Left ventricle myocardium superior (tissue), 1 donor: ENCODE results near the gene NDUFS4. TPM values are rescaled to one million over a fixed set of nuclear protein-coding genes. Genes with fewer than 3 reads are reported as not detected.
A peak's percentile ranks its signal among the peaks of the same experiment; 100 is the strongest.
"Not testable (repeated sequence)": the region's sequence is repeated elsewhere in the genome, so short reads cannot be mapped to it uniquely, and the experiment has no call there.

ENCODE experiments used
- ATAC-seq: fragments of 200-7000 bp; cut with Tn5 transposase; one replicate; pipeline ENCODE4 v1.9.1; 2020; ENCODE audit warnings: mild to moderate bottlenecking, moderate library complexity
- DNase-seq: peaks from one replicate; pipeline ENCODE4 v3.0.0-alpha.2; 2020
- intact Hi-C: fragments of 100-400 bp; cut with micrococcal nuclease; formaldehyde crosslinking; loops from one replicate; pipeline ENCODE4 v1.11.0; 2022
- total RNA-seq: library from RNA; stranded (reverse); fragmentation: NEBNext Ultra II Directional; extraction: Animal tissue kit (Norgen Biotek cat#: 25700); gene quantifications from one replicate; pipeline ENCODE4 v1.2.1, GENCODE V29; 2021
- donor health status: DM: no; HTN: yes; CAD: no; lungs with severe emphysema.

The NDUFS4 gene
- total RNA-seq, 1 donor from 2014 or later, result 212 TPM

DNA sequence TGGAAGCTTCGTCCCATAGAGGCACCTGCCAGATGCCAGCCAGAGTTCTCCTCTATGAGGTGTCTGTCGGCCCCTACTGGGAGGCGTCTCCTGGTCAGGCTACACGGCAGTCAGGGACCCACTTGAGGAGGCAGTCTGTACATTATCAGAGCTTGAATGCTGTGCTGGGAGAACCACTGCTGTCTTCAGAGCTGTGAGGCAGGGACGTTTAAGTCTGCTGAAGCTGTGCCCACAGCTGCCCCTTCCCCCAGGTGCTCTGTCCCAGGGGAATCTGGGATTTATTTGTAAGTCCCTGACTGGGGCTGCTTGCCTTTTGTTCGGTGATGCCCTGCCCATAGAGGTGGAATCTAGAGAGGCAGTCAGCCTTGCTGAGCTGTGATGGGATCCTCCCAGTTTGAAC lies 70.8 kb downstream of the NDUFS4 start:
- intact Hi-C loops, result no loop called here
- no peak for DNase-seq
- no peak for ATAC-seq

DNA sequence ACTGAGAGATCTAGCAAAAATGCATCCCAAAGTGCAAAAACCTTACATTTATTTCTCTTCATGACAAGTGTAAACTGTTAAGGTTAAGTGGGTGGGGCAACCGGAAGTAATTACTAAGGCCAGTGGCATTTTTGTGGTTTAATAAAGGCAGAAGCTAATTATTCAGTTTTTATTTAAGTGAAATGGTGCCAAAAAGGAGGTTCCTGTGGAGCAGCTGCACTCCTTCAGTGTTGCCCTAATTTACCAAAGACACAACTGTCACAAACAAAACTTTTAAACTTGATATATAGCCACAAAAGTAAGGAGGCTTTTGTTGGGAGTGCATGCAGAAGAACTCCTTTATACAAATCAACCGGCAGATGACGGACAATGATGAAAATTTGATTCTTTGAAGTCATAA lies 81.6 kb downstream of the NDUFS4 start:
- intact Hi-C loops, result no loop called here
- no peak for ATAC-seq

DNA sequence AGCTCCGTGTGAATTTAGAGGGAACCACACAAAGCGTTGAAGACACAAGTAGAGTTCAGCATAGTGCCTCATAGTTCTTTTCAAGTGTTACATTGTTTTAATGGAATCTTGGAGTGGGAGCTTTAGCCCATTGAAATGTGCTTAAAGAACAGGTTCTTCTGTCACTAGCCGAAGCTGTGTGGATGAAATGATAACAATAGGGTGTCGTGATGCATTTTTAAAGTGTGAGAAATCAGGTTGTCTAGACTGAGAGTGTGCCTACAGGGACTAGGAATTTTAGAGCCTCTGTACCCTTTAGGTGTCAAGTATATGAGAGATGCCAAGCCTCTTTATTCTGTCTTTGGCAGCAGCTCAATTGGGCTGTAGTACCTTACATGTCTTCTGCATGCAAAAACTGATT lies 83.0 kb downstream of the NDUFS4 start:
- DNase-seq (no peak), ATAC-seq (peak; percentile 91)
- intact Hi-C loops, result no loop called here

More for the DNA sequence above, 81.6 kb downstream of the NDUFS4 start:
- DNase-seq, result no peak

DNA sequence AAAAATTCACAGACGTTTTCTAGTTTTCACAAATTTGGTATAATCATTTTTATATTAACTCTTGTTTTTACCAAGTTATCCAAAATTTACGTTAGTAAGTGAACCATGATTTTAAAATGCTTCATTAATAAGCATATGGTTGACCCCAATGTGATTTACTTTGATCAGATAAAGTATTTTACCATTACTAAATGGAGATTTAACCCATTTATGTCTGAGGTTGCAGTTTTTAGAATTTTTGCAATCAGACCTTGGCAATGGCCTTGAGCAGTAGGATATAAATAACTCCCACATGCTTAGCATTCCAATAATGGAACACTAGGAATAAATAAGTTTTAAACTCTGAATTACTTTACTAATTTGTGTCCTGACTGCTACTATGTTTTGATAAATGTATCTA lies 84.6 kb downstream of the NDUFS4 start:
- intact Hi-C loops, result no loop called here
- no peak for DNase-seq
- ATAC-seq, result no peak

DNA sequence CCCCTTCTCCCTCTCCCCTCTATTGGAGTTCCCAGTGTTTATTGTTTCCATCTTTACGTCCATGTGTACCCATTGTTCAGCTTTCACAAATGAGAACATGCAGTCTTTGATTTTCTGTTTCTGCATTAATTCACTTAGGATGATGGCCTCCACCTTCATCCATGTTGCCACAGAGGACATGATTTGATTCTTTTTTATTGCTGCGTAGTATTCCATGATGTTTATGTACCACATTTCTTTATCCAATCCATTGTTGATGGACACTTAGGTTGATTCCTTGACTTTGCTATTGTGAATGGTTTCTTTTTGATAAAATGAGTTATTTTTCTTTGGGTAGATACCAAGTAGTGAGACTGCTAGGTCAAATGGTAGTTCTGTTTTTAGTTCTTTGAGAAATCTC lies 88.9 kb downstream of the NDUFS4 start:
- ATAC-seq (no peak), DNase-seq (no peak)
- intact Hi-C loops, result no loop called here

DNA sequence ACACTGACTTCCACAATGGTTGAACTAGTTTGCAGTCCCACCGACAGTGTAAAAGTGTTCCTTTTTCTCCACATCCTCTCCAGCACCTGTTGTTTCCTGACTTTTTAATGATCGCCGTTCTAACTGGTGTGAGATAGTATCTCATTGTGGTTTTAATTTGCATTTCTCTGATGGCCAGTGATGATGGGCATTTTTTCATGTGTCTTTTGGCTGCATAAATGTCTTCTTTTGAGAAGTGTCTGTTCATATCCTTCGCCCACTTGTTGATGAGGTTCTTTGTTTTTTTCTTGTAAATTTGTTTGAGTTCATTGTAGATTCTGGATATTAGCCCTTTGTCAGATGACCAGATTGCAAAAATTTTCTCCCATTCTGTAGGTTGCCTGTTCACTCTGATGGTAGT lies 100.1 kb downstream of the NDUFS4 start:
- DNase-seq, intact Hi-C loops, ATAC-seq: not testable (repeated sequence)

DNA sequence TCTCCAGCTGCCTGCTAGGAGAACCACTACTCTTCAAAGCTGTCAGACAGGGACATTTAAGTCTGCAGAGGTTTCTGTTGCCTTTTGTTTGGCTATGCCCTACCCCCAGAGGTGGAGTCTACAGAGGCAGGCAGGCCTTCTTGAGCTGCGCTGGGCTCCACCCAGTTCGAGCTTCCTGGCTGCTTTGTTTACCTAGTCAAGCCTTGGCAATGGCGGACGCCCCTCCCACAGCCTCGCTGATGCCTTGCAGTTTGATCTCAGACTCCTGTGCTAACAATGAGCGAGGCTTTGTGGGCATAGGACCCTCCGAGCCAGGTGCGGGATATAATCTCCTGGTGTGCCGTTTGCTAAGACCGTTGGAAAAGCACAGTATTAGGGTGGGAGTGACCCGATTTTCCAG lies 104.9 kb downstream of the NDUFS4 start:
- intact Hi-C loops, ATAC-seq, DNase-seq: not testable (repeated sequence)

DNA sequence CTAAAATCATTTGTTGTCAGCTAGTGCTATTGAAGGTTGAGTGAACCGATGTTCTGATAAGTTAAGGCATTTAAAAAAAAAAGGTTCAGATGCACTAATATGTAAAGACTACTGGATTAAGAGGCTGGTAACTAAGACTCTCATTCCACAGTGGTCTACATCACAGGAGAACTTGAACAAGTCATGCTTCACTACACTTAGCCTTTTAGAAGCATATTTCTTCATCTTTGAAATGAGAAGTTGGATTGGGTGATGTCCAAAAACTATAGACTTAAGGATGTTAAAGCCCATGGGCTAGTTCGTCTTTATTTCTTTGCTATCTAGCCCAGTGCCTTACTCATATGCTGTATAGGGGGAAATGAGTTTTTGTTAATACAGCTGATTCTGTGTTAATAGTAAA lies 107.2 kb downstream of the NDUFS4 start:
- intact Hi-C loops, result no loop called here
- DNase-seq (no peak), ATAC-seq (no peak)

DNA sequence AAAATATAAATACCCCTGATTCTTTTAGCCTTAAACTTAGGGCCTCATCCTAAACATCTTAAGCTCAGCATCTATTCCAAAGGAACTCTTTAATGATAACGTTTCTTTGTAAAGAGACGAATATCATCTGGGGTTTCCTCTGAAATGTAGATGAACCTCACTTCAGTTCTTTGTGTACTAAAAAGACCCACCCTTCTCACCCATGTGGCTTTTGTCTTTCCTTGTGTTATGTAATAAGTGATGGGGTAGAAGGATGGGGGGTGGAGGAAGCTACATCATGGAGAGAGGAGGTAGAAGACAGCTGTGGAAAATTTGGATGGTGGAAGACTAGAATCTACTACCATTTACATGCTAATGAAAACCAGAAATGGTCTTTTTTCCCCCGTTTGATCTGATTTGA lies 111.0 kb downstream of the NDUFS4 start:
- intact Hi-C loops, result no loop called here
- ATAC-seq (no peak), DNase-seq (no peak)

DNA sequence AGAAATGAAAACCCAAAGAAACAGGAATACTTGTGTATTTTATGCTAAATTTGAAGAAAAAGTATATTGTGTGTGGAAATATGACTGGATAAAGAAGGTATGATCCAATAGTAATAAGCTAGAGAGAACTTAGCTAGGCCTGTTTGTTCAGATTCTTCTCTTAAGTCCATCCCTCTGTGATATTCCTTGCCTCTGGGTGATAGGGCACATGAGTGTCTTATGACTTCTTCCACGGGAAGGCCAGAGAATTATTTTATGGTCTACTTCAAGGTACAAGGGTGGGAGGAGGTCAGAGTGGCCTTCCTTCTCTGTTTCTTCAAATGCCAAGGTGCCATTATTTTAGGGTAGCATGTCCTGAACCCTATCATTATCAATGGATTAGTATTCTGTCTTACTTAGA lies 113.7 kb downstream of the NDUFS4 start:
- DNase-seq, result no peak
- intact Hi-C loops, result no loop called here
- no peak for ATAC-seq

DNA sequence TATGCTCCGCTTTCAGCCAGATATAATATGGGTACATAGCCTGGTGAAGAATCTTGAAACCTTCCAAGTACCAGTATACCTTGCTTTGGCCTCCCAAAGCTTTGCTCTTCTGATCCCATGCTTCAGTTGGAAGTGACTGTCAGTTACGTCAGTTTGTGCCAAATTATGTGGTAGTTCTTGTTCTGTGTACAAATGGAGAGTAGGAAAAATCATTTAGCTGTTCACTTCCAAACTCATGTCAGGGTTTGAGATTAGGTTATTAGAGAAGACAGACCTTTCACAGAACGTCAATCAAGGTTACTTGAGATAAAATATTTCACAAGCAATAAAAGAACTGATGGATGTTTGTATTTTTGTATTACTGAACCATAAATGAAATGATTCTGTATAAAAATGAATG lies 117.2 kb downstream of the NDUFS4 start:
- no peak for DNase-seq
- intact Hi-C loops, result no loop called here
- ATAC-seq, result peak; percentile 74

DNA sequence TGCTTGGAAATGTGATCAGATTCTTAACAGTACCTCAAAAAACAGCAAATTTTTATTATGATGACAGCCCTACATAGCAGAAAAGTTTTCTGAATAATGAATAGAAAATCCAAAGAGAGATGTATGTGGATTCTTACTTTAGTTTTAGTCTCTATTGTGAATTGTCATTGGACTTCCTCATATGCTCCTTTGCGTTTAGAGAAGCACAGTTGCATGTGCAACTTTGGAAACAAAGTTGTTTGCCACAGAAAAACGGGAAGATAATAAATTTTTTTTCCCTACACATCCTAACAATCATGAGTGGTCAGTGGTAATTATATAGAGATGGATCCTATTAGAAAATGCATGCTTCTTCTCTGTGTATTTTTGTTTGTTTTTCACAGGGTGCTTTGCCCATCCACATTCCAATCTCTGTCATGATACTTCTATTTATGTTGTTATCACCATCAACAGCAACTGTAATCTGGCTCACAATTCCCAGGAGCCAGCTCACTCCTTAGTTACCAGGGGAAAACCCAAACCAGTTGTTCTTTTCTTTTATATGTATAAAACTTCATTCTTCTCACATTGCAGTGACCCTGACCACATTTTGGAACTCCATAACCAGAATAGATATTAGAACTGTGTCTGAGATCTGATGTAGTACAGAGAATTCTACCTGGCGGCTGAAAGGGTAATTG lies 118.7 kb downstream of the NDUFS4 start:
- DNase-seq, result no peak
- intact Hi-C loops, result no loop called here
- no peak for ATAC-seq

DNA sequence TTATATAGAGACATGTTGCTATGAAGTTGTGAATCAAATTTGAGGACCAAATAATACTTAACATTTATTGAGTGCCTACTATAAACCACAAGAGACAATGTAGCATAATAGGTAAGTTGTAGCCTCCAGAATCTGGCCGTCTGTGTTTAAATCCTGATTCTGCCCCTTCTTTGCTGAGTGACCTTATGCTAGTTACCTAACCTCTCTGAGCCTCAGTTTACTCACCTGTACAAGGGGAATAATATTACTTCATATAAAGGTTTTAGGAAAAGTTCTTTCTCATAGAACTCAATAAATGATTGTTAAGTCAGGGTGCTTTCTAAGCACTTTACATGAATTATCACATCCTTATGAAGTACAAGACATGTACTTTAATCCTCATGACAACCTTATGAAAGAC lies 120.6 kb downstream of the NDUFS4 start:
- intact Hi-C loops, result no loop called here
- DNase-seq (no peak), ATAC-seq (no peak)

DNA sequence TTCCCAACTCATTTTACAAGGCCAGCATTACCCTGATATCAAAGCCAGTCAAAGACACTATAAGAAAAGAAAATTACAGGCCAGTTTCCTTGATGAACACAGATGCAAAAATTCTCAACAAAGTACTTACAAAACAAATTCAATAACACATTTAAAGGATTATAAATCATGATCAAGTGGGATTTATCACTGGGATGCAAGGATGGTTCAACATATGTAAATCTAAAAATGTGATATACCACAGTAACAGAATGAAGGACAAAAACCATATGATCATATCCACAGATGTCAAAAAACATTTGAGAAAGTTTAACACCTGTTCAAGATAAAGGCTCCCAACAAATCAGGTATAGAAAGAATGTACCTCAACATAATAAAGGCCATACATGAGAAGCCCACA lies 130.6 kb downstream of the NDUFS4 start:
- ATAC-seq, result no peak
- intact Hi-C loops, result no loop called here
- no peak for DNase-seq

DNA sequence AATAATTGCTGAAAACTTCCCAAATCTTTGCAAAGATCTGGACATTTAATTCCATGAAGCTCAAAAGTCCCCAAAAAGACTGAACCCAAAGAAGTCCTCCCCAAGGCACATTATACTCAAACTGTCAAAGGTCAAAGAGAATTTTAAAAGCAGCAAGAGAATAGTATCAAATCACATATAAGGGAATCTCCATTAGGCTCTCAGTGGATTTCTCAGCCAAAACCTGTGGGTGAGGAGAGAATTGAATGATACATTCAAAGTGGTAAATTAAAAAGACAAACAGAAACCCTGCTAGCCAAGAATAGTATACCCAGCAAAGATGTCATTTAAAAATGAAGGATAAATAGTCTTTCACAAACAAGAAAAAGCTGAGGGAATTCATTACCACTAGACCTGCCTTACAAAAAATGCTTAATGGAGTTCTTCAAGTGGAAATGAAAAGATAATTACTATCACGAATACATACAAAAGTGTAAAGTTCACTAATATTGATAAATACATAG lies 134.1 kb downstream of the NDUFS4 start:
- DNase-seq (no peak), ATAC-seq (no peak)
- intact Hi-C loops, result no loop called here

DNA sequence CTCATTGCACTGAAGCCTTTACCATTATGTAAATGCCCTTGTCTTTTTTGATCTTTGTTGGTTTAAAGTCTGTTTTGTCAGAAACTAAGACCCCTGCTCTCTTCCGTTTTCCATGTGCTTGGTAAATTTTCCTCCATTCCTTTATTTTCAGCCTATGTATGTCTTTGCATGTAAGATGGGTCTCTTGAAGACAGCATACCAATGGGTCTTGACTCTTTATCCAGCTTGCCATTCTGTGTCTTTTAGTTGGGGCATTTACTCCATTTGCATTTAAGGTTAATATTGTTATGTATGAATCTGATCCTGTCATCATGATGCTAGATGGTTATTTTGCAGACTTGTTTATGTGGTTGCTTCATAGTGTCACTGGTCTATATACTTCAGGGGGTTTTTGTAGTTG lies 150.0 kb downstream of the NDUFS4 start:
- not testable (repeated sequence) for ATAC-seq, DNase-seq

DNA sequence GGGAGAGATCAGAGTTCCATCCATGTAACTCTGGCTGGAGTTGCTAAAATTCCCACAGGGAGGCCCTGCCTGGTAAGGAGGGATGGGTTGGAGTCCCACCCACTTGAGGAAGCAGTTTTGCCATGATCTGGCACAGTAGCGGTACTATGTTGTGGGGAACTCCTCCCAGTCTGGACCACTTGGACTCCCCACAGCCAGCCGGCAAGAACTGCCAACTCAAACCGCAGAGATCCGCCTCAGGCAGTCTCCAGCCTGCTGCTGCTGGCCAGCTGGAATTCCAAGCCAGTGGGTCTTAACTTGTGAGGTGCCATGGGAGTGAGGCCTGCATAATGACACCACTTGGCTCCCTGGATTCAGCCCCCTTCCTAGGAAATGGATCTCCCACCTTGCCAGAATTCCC lies 151.9 kb downstream of the NDUFS4 start:
- DNase-seq, result no peak
- intact Hi-C loops, result no loop called here

More for the DNA sequence above, 150.0 kb downstream of the NDUFS4 start:
- intact Hi-C loops, result not testable (repeated sequence)

DNA sequence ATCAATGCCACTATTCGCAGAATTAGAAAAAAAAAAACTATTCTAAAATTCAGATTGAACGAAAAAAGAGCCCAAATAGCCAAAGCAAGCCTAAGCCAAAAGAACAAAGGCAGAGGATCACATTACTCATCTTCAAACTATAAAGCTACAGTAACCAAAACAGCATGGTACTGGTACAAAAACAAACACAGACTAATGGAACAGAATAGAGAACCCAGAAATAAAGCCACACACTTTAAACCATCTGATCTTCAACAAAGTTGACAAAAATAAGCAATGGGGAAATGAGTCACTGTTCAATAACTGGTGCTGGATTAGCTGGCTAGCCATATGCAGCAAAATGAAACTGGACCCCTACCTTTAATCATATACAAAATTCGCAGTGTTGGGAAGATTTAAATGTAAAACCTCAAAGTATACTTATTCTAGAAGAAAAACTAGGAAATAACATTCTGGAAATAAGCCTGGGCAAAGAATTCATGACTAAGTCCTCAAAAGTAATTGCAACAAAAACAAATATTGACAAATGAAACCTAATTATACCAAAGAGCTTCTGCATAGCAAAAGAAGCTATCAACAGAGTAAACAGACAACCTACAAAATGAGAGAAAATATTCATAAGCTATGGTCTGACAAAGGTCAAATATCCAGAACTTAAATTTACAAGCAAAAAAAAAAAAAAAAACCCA lies 153.7 kb downstream of the NDUFS4 start:
- no peak for ATAC-seq
- intact Hi-C loops, result no loop called here

More for the DNA sequence above, 151.9 kb downstream of the NDUFS4 start:
- no peak for ATAC-seq

DNA sequence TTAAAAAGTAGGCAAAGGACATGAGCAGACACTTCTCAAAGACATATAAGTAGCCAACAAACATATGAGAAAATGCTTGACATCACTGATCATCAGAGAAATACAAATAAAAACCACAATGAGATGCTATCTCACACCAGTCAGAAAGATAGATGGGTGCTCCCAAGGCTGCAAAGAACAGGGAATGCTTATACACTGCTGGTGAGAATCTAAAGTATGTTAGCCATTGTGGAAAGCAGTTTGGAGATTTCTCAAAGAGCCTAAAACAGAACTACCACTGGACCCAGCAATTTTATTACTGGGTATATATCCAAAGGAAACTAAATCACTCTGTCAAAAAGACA lies 154.2 kb downstream of the NDUFS4 start:
- intact Hi-C loops, result no loop called here
- DNase-seq (no peak), ATAC-seq (no peak)

More for the DNA sequence above, 153.7 kb downstream of the NDUFS4 start:
- DNase-seq, result no peak

DNA sequence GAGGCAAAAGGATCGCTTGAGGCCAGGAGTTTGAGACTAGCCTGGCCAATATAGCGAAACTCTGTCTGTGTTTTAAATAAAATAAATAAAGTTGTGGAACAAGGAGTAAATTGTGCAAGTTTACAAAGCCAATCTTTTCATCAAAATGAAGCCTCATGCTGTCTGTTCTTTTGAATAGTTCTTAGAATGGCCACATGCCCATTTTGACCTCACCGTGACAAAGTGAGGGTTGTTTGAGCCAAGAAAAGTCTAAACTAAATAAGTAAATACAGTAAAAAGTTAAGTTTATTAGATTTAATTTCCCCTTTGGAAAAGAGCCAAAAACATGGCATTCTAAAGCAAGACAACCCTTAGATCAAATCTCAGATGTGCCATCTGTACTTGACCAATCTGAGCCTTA lies 165.7 kb downstream of the NDUFS4 start:
- no peak for DNase-seq
- no peak for ATAC-seq
- intact Hi-C loops, result no loop called here

DNA sequence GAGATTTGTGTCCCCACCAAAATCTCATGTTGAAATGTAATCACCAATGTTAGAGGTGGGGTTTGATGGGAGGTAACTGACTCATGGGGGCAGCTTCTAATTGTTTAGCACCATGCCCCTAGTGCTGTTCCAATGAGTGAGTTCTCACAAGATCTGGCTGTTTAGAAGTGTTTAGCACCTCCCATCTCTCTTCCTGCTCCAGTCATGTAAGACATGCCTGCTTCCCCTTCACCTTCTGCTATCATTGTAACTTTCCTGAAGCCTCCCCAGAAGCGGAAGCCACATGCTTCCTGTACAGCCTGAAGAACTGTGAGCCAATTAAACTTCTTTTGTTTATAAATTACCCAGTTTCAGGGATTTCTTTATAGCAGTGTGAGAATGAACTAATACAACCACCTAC lies 170.5 kb downstream of the NDUFS4 start:
- intact Hi-C loops, result no loop called here
- DNase-seq (no peak), ATAC-seq (peak; percentile 36)
